Neural cell (in vitro differentiated cells): ENCODE measurements around the gene SEC24D. TPM values are rescaled to one million over a fixed set of nuclear protein-coding genes. Genes with fewer than 3 reads are reported as not detected.

Experiments used
- H2AFZ ChIP-seq: fragments of 200-600, 300-800 bp; sonication (generic), shearing (Covaris generic); 2 replicates; pipeline ENCODE4 v1.6.0; 2014; ENCODE audit warnings: low read depth, mild to moderate bottlenecking, antibody characterized with exemption, low read length, moderate library complexity
- H3F3A ChIP-seq: fragments of 200-600 bp; shearing (Covaris generic); 2 replicates; pipeline ENCODE4 v1.6.1; 2016; ENCODE audit warnings: mild to moderate bottlenecking, moderate library complexity, mixed read lengths, antibody characterized with exemption, low read length; ENCODE audit not compliant: insufficient read depth, poor library complexity, severe bottlenecking
- H3K27ac ChIP-seq: fragments of 200-600, 300-800 bp; sonication (generic), shearing (Covaris generic); 2 replicates; pipeline ENCODE4 v1.5.1; 2014; ENCODE audit warnings: mild to moderate bottlenecking, low read length, moderate library complexity
- H3K27me3 ChIP-seq: fragments of 300-800, 200-600 bp; sonication (generic), shearing (Covaris generic); 2 replicates; pipeline ENCODE4 v1.6.0; 2014; ENCODE audit warnings: mild to moderate bottlenecking, low read depth, low read length, moderate library complexity; ENCODE audit not compliant: insufficient read depth
- H3K36me3 ChIP-seq: fragments of 300-800, 200-600 bp; sonication (generic), shearing (Covaris generic); 2 replicates; pipeline ENCODE4 v1.5.1; 2014; ENCODE audit warnings: mild to moderate bottlenecking, antibody characterized with exemption, low read length, moderate library complexity; ENCODE audit not compliant: insufficient read depth
- H3K4me2 ChIP-seq: fragments of 300-800, 200-600 bp; sonication (generic), shearing (Covaris generic); 2 replicates; pipeline ENCODE4 v1.6.0; 2014; ENCODE audit warnings: mild to moderate bottlenecking, low read length
- H3K4me3 ChIP-seq: fragments of 300-800, 200-600 bp; sonication (generic), shearing (Covaris generic); 2 replicates; pipeline ENCODE4 v1.5.1; 2014; ENCODE audit warnings: mild to moderate bottlenecking, low read length, moderate library complexity
- H3K79me2 ChIP-seq: fragments of 200-600 bp; shearing (Covaris generic); replicated peaks from 2 replicates; pipeline ENCODE4 v1.6.0; 2014; ENCODE audit warnings: mild to moderate bottlenecking, low read length, moderate library complexity; ENCODE audit not compliant: insufficient read depth
- H3K9ac ChIP-seq: fragments of 300-800, 200-600 bp; sonication (generic), shearing (Covaris generic); 2 replicates; pipeline ENCODE4 v1.6.1; 2016; ENCODE audit warnings: mild to moderate bottlenecking, low read length, mixed read lengths
- H3K9me2 ChIP-seq: fragments of 200-600 bp; shearing (Covaris generic); 2 replicates; pipeline ENCODE4 v1.6.1; 2016; ENCODE audit warnings: mild to moderate bottlenecking, low read length, mixed read lengths; ENCODE audit not compliant: insufficient read depth
- H3K9me3 ChIP-seq: fragments of 200-600, 300-800 bp; sonication (generic), shearing (Covaris generic); 2 replicates; pipeline ENCODE4 v1.6.1; 2016; ENCODE audit warnings: mild to moderate bottlenecking, mixed run types, low read length, moderate library complexity, mixed read lengths
- H4K20me1 ChIP-seq: fragments of 200-600 bp; shearing (Covaris generic); 2 replicates; pipeline ENCODE4 v1.6.1; 2016; ENCODE audit warnings: mild to moderate bottlenecking, mixed run types; ENCODE audit not compliant: insufficient read depth
- EP300 ChIP-seq: fragments of 450-650 bp; conservative IDR thresholded peaks from 2 replicates; pipeline ENCODE4 v1.6.1; 2014; ENCODE audit warnings: antibody characterized with exemption, mild to moderate bottlenecking, moderate library complexity; ENCODE audit not compliant: poor library complexity, severe bottlenecking
- EZH2 ChIP-seq: fragments of 200-600, 300-800 bp; shearing (Covaris generic), sonication (generic); IDR thresholded peaks from 2 replicates; pipeline ENCODE4 v1.6.1; 2014; ENCODE audit warnings: antibody characterized with exemption, low read length, borderline replicate concordance, mild to moderate bottlenecking; ENCODE audit not compliant: insufficient read depth, poor library complexity, severe bottlenecking
- MXI1 ChIP-seq: fragments of 450-650 bp; conservative IDR thresholded peaks from 2 replicates; pipeline ENCODE4 v1.6.1; 2014; ENCODE audit warnings: antibody characterized with exemption, mild to moderate bottlenecking; ENCODE audit not compliant: poor library complexity, severe bottlenecking
- POLR2AphosphoS5 ChIP-seq: IDR thresholded peaks from 2 replicates; pipeline ENCODE4 v1.6.1; 2012
- RAD21 ChIP-seq: fragments of 450-650 bp; conservative IDR thresholded peaks from 2 replicates; pipeline ENCODE4 v1.6.1; 2014; ENCODE audit warnings: antibody characterized with exemption, mild to moderate bottlenecking, moderate library complexity
- SMC3 ChIP-seq: fragments of 450-650 bp; conservative IDR thresholded peaks from 2 replicates; pipeline ENCODE4 v1.6.1; 2014; ENCODE audit warnings: antibody characterized with exemption, mild to moderate bottlenecking, moderate library complexity; ENCODE audit not compliant: poor library complexity
- TAF1 ChIP-seq: IDR thresholded peaks from 2 replicates; pipeline ENCODE4 v1.6.1; 2012; ENCODE audit warnings: low read depth
- polyA plus RNA-seq: library from polyadenylated mRNA; depleted of rRNA; stranded (reverse); fragments of >200 nt; gene quantifications from 2 replicates; pipeline ENCODE4 v1.2.3, GENCODE V29; 2014
- TF ChIP-seq, protein P1 (sequence below): fragments of 450-650 bp; IDR thresholded peaks from 2 replicates; pipeline ENCODE4 v1.5.1; 2014; ENCODE audit warnings: antibody characterized with exemption, mild to moderate bottlenecking, moderate library complexity; ENCODE audit not compliant: poor library complexity, severe bottlenecking
- TF ChIP-seq, protein P2 (sequence below): IDR thresholded peaks from 2 replicates; pipeline ENCODE4 v1.6.1; 2012; ENCODE audit warnings: borderline replicate concordance

SEC24D gene
- polyA plus RNA-seq, 1 donor from 2014 or later, result 7.8 TPM

DNA sequence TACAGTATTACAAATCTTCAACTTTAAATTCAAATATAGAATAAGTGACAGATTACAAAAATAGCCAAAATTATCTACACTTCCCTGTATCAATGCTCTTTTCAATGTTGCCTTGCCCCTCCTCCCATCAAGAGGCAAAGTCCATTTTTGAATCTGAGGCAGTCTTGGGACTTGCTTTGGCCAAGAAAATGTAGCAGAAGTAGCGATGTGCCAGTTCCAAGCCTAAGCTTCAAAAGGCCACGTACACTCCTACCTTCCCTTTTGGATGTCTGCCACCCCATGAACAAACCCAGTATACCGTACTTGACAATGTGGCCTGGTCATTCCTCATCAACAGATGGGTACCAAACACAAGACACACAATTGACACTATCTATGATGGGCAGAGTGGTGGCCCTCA, 24.1 kb downstream of the SEC24D start:
- TF ChIP-seq, protein P1, sequence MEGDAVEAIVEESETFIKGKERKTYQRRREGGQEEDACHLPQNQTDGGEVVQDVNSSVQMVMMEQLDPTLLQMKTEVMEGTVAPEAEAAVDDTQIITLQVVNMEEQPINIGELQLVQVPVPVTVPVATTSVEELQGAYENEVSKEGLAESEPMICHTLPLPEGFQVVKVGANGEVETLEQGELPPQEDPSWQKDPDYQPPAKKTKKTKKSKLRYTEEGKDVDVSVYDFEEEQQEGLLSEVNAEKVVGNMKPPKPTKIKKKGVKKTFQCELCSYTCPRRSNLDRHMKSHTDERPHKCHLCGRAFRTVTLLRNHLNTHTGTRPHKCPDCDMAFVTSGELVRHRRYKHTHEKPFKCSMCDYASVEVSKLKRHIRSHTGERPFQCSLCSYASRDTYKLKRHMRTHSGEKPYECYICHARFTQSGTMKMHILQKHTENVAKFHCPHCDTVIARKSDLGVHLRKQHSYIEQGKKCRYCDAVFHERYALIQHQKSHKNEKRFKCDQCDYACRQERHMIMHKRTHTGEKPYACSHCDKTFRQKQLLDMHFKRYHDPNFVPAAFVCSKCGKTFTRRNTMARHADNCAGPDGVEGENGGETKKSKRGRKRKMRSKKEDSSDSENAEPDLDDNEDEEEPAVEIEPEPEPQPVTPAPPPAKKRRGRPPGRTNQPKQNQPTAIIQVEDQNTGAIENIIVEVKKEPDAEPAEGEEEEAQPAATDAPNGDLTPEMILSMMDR, result no peak
- TF ChIP-seq EZH2, result no peak
- TF ChIP-seq, protein P2, sequence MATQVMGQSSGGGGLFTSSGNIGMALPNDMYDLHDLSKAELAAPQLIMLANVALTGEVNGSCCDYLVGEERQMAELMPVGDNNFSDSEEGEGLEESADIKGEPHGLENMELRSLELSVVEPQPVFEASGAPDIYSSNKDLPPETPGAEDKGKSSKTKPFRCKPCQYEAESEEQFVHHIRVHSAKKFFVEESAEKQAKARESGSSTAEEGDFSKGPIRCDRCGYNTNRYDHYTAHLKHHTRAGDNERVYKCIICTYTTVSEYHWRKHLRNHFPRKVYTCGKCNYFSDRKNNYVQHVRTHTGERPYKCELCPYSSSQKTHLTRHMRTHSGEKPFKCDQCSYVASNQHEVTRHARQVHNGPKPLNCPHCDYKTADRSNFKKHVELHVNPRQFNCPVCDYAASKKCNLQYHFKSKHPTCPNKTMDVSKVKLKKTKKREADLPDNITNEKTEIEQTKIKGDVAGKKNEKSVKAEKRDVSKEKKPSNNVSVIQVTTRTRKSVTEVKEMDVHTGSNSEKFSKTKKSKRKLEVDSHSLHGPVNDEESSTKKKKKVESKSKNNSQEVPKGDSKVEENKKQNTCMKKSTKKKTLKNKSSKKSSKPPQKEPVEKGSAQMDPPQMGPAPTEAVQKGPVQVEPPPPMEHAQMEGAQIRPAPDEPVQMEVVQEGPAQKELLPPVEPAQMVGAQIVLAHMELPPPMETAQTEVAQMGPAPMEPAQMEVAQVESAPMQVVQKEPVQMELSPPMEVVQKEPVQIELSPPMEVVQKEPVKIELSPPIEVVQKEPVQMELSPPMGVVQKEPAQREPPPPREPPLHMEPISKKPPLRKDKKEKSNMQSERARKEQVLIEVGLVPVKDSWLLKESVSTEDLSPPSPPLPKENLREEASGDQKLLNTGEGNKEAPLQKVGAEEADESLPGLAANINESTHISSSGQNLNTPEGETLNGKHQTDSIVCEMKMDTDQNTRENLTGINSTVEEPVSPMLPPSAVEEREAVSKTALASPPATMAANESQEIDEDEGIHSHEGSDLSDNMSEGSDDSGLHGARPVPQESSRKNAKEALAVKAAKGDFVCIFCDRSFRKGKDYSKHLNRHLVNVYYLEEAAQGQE, result no peak
- TF ChIP-seq SMC3, result no peak
- no peak for TF ChIP-seq RAD21
- TF ChIP-seq EP300, result no peak
- no peak for TF ChIP-seq MXI1
- no peak for TF ChIP-seq TAF1
- no peak for TF ChIP-seq POLR2AphosphoS5
- H4K20me1 ChIP-seq, result no peaks in the 10 kb centered on the region

DNA sequence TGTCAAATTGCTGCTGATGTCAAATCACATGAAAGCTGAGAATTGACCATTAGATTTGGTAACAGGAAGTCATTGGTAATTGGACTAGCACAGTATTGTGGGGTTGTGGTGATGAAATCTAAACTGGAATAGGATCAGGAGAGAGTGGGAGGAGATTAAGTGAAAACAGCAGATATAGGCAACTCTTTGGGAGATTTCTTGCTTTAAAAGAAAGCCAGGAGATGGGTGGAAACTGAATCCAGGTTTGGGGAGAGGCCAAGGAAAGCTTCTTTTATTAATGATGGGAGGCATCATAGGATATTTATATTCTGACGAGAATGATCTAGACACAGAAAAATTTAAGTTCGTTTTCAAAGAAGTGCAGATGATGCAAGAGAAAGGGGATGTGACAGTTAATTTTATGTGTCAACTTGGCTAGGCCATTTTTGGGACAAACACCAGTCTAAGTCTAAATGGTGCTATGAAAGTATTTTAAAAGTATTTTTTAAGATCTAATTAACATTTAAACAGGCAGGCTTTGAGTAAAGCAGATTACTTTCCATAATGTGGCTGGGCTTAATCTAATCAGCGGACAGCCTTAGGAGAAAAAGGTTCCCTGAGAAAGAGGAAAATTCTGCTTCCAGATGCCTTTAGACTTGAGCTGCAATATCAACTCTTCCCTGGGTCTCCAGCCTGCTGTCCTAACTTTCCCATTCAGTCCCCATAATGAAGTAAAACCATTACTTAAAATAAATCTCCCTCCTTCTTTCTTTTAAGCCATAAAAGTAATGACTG, 24.7 kb downstream of the SEC24D start:
- H3K4me2 ChIP-seq, result no peak overlapping the region
- H2AFZ ChIP-seq, result no peak overlapping the region
- no peak overlapping the region for H3K4me3 ChIP-seq
- no peaks in the 10 kb centered on the region for H3K9me3 ChIP-seq
- no peaks in the 10 kb centered on the region for H3K27me3 ChIP-seq
- H4K20me1 ChIP-seq, result no peaks in the 10 kb centered on the region
- H3K79me2 ChIP-seq, result no peaks in the 10 kb centered on the region
- no peaks in the 10 kb centered on the region for H3F3A ChIP-seq
- H3K9ac ChIP-seq, result no peak overlapping the region
- H3K27ac ChIP-seq, result no peak overlapping the region
- H3K36me3 ChIP-seq, result no peaks in the 10 kb centered on the region
- no peaks in the 10 kb centered on the region for H3K9me2 ChIP-seq
- TF ChIP-seq, protein P2, result no peak
- no peak for TF ChIP-seq TAF1
- TF ChIP-seq EP300, result no peak
- TF ChIP-seq EZH2, result no peak
- TF ChIP-seq, protein P1, result no peak
- TF ChIP-seq POLR2AphosphoS5, result no peak
- no peak for TF ChIP-seq MXI1
- TF ChIP-seq RAD21, result no peak
- TF ChIP-seq SMC3, result no peak

More for the DNA sequence above, 24.1 kb downstream of the SEC24D start:
- Histone ChIP-seq H3K4me2 (no peak overlapping the region), H2AFZ (no peak overlapping the region), H3F3A (no peaks in the 10 kb centered on the region), H3K9me3 (no peaks in the 10 kb centered on the region), H3K9ac (no peak overlapping the region), H3K9me2 (no peaks in the 10 kb centered on the region), H3K79me2 (no peaks in the 10 kb centered on the region), H3K36me3 (no peaks in the 10 kb centered on the region), H3K4me3 (no peak overlapping the region), H3K27me3 (no peaks in the 10 kb centered on the region), H3K27ac (no peak overlapping the region)
